NCI-H526 (cell line): ENCODE results near the gene CNOT1.
"Not testable (repeated sequence)": the region's sequence is repeated elsewhere in the genome, so short reads cannot be mapped to it uniquely, and the experiment has no call there.

Source experiments
- DNase-seq, 2 experiments: peaks; one replicate each; lab custom pipeline; 2025; lab: John Stamatoyannopoulos, UW

Gene CNOT1

DNA sequence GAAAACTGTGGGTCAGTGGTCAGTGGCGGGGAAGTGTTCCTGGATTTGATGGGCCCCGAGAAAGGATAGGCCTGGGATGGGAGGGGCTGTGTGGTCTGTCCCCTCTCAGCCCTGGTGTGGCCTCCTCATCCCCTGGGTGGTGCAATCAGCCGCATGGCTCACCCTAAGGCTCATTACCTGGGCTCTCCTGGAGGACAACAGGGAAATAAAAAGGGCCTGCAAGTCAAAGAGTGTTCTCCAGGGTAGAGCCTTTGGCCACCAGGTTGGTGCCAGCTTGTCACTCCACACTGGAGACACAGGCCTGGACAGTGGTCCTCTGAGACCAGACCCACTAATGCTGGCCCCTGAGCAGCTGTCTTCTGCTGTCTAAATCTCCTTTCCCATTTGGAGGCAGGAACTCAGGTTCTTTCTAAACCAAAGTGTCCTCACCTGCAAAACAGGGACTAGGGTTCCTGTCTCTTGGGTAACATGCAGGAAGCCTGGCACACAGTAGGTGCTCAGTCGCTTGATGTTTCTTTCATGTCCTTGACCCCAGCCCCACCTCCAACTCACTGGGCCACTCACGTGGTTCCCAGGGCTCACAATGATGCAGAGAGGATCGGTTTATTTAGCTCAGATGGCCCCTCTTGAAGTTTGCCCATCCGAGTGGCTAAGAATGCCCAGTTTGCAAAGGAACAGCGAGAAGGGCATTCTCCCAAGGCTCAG is 127.3 kb downstream of the CNOT1 start:
- DNase-seq, result no peak

DNA sequence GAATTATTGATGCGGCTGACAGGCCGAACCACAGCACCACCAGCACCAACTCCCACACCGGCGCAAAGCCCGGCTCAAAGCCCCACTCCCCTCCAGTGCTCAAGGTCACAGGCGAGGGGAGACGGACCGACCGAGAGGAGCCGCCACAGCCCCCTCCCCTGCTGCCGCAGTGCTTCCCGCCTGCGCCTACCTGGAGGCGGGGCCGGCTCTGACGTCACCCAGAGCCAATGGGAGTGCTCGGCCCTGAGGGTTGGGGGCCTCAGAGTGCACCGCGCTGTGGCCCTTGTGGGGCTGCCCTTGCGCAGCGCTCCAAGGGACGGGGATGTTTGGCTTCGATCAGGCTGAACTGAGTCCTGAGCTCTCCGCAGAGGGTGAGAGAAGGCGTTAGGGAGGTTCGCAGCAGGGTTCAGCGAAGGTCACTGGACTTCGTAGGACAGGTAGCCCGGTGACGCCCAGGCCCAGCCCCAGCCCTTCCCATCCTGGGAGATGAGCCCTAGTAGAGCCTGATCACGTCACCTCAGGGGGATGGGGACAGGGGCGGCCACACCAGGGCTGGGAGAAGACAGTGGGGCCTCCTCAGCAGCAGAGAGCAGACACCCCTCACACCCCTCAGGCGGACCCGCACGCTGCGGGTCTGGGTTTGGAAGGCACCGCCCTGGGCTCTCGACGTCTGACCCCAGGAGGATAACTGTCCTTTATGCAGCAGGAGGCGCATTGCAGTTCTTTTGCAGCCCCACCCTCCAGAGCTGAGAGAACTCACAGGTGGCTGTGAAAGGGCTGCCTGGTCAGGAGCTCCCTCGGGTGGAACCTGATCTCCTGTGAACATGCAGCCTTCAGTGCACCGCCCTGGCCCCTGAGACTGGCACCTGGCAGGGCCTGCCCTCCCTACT is 128.1 kb downstream of the CNOT1 start:
- peak in 1 of 2 experiments; percentile 70 for DNase-seq

GRCh38 chr16:58500430-58501241 is 129.0 kb downstream of the CNOT1 start:
- DNase-seq, result peak in 1 of 2 experiments; percentile 59

DNA sequence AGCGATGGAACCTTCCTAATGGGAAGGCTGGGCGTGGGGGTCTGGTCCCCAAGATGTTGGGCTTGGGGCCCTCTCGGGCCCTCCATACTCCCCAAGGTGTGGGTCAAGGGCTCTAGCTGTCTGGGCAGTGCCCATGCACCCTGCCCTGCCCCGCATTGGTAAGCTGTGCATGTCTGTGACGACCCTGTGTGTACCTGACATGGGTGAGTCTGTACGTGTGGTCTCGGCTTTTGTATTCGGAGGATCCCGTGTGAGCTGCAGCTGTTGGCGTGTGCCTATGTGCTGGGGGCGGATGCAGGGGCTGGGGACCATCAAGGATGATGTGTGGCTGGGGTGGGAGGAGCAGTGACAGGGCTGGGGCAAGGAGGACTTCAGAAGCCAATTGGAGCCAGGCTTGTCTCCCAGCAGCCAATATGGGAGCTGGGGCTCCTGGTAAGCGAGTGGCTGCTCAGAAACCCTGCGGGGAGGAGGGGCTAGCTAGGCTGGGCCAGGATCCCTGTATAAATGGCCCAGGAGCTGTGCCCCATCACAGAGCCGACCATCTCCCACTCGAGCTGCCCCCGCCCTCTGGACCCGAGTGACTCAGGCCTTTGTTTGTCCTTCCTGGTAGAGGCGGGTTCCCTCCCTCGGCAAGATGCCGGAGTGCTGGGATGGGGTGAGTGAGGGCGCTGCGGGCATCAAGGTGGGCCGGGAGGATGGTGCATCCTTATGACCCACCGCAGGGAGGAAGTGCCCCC is 129.8 kb downstream of the CNOT1 start, which contains the start of gene NDRG4:
TSS of gene NDRG4 (plus strand) at position 529 of the 737 bp plus-strand sequence. CDS start at position 635, 106 bp downstream.
- DNase-seq, result peak; percentile 77 to 89

DNA sequence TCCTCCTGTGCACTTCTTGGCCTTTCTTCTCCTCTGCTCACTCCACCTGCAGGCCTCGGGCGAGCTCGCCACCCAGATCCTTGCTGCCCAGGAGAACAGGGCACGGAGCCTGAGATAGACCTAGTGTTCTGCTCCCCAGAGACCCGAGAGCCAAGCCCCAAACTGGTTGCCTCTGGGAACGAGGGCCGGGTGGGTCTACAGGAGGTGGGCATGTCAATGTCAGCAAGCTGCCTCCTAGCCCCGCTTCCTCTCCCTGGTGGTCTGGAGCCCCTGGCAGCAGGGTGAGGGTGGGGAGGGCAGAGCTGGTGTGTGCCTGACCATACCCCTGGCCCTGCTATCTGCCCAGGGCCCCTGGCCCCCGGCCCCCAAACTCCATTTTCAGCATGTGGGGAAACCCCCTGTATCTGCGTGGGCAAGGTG is 130.5 kb downstream of the CNOT1 start:
- no peak for DNase-seq

- no peak for DNase-seq
Measured at GRCh38 chr16:58498341-58499091, 131.1 kb downstream of the CNOT1 start.

GRCh38 chr16:58497935-58498334 is 131.7 kb downstream of the CNOT1 start:
- DNase-seq, result no peak

DNA sequence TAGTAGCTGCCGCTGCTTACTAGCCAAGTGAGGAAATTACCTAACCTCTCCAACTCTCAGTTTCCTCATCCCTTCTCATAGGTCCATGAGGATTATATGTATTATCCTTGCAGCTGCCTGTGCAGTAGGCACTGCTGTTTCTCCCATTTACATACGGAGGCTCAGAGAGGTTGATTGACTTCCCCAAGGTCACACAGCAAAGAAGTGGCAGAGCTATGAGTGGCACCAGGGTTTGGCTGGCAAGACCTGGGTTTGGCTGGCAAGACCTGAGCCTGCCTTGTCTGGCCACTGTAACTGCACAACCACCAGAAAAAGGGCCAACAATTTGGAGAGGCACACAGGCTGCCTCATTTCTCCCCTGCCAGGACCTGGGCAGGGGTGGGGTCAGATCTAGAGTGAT is 132.2 kb downstream of the CNOT1 start:
- DNase-seq, result no peak

GRCh38 chr16:58495521-58496331 is 133.9 kb downstream of the CNOT1 start:
- DNase-seq, result no peak

- DNase-seq, result peak; percentile 89
Measured at GRCh38 chr16:58494981-58495520, 134.6 kb downstream of the CNOT1 start.

DNA sequence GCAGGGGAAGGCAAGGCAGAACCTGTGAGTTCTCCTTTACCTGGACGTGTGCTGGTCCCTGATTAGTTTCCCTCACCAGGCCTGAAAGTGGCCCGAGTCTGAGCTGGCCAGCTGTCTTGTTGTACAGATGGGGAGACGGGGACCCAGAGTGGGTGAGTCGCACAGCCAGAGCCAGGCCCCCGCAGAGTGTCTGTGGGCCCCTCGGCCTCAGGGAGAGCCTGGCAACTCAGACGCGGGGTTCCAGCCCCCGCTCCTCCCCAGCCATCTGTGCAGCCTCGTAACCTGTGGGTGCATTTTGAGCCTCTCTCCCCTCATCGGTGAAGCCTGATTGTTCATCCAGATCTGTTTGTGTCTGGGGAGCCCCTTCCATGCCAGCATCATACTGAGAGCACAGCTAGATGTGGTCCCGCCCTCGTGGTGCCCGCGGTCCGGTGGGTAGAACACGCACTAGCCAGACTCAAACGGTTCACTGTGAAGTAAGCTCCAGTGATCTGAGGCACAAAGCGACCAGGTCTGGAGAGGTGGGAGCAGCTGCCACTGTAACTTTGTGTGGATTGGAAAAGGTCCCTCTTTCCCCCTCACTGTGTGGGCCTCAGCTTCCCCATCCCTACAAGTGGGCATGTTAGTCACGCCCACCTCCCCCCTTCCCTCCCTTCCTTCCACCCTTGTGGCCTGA is 135.7 kb downstream of the CNOT1 start:
- no peak for DNase-seq

GRCh38 chr16:58492735-58493134 is 136.9 kb downstream of the CNOT1 start:
- DNase-seq, result no peak

- DNase-seq, result no peak
Measured at GRCh38 chr16:58492066-58492465, 137.6 kb downstream of the CNOT1 start.

- DNase-seq, result not testable (repeated sequence)
Measured at GRCh38 chr16:58490539-58490938, 139.1 kb downstream of the CNOT1 start.

GRCh38 chr16:58490065-58490464 is 139.6 kb downstream of the CNOT1 start:
- DNase-seq, result no peak

DNA sequence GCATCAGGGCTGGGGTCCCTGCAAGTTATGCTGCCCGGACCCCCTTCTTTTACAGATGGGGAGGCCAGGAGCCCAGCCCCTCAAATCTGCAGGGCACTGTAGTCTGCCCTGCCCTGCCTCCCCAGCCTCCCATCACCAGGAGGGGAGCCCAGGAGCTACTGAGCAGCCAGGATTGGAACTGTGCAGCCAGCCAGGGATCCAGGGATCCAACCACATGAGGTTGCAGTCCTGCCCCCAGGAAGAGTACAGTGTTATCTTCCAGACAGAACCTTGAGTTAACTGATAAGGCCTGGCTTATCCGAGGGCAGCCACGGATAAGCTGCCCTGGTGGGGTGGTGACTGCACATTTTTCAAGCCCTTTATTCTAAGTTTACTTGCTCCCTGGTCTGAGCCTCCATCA is 141.1 kb downstream of the CNOT1 start:
- no peak for DNase-seq

- peak; percentile 40 to 85 for DNase-seq
Measured at GRCh38 chr16:58487566-58488351, 141.9 kb downstream of the CNOT1 start.
